SK-N-SH treated with all-trans-retinoic acid at 6 μM for 48 hours (cell line): Measurements from ENCODE around the gene GARNL3.

ENCODE experiments used
- ATAC-seq: fragments of 200-7000 bp; cut with Tn5 transposase; 3 replicates; pipeline ENCODE4 v1.9.1; 2020; ENCODE audit warnings: mild to moderate bottlenecking, moderate library complexity
- ARNTL ChIP-seq: fragments of 450-650 bp; formaldehyde crosslinking; IDR thresholded peaks from 2 replicates; pipeline ENCODE4 v1.5.0; 2020; ENCODE audit warnings: low read depth, mild to moderate bottlenecking, moderate library complexity, borderline replicate concordance
- CREB5 ChIP-seq: fragments of 250-450 bp; sonication (Bioruptor Pico); IDR thresholded peaks from 2 replicates; pipeline ENCODE4 v1.5.1; 2020; ENCODE audit warnings: low read depth, mild to moderate bottlenecking, moderate library complexity
- CSDC2 ChIP-seq: fragments of 250-450 bp; sonication (Bioruptor Pico); IDR thresholded peaks from 2 replicates; pipeline ENCODE4 v1.5.0; 2020; ENCODE audit warnings: mild to moderate bottlenecking, moderate library complexity
- GLIS3 ChIP-seq: fragments of 250-450 bp; sonication (Bioruptor Pico); IDR thresholded peaks from 2 replicates; pipeline ENCODE4 v1.5.0; 2020; ENCODE audit warnings: mild to moderate bottlenecking, moderate library complexity
- ISL1 ChIP-seq: fragments of 250-450 bp; sonication (Bioruptor Pico); IDR thresholded peaks from 2 replicates; pipeline ENCODE4 v2.1.2; 2022; ENCODE audit warnings: mild to moderate bottlenecking, moderate library complexity
- OSR1 ChIP-seq: fragments of 250-450 bp; sonication (Bioruptor Pico); IDR thresholded peaks from 2 replicates; pipeline ENCODE4 v1.8.0; 2022; ENCODE audit warnings: moderate library complexity, mild to moderate bottlenecking, inconsistent platforms
- POU6F1 ChIP-seq: fragments of 250-450 bp; sonication (Bioruptor Pico); IDR thresholded peaks from 2 replicates; pipeline ENCODE4 v1.8.0; 2021; ENCODE audit warnings: low read depth, mild to moderate bottlenecking, moderate library complexity, borderline replicate concordance
- PPARA ChIP-seq: fragments of 250-450 bp; sonication (Bioruptor Pico); IDR thresholded peaks from 2 replicates; pipeline ENCODE4 v1.5.0; 2020; ENCODE audit warnings: mild to moderate bottlenecking, borderline replicate concordance
- RARB ChIP-seq: fragments of 250-450 bp; sonication (Bioruptor Pico); IDR thresholded peaks from 2 replicates; pipeline ENCODE4 v1.8.0; 2021; ENCODE audit warnings: mild to moderate bottlenecking, moderate library complexity
- TOX ChIP-seq: fragments of 250-450 bp; sonication (Bioruptor Pico); IDR thresholded peaks from 2 replicates; pipeline ENCODE4 v1.8.0; 2021; ENCODE audit warnings: mild to moderate bottlenecking, moderate library complexity, borderline replicate concordance
- TSHZ2 ChIP-seq: fragments of 250-450 bp; sonication (Bioruptor Pico); IDR thresholded peaks from 2 replicates; pipeline ENCODE4 v1.5.0; 2020; ENCODE audit warnings: mild to moderate bottlenecking, moderate library complexity
- ZC3H10 ChIP-seq: fragments of 250-450 bp; sonication (Bioruptor Pico); IDR thresholded peaks from 2 replicates; pipeline ENCODE4 v1.5.1; 2021; ENCODE audit warnings: mild to moderate bottlenecking, moderate library complexity
- ZFP3 ChIP-seq: fragments of 250-450 bp; sonication (Bioruptor Pico); IDR thresholded peaks from 2 replicates; pipeline ENCODE4 v1.5.0; 2020; ENCODE audit warnings: mild to moderate bottlenecking, moderate library complexity
- ZNF70 ChIP-seq: fragments of 450-650 bp; formaldehyde crosslinking; IDR thresholded peaks from 2 replicates; pipeline ENCODE4 v1.5.0; 2020; ENCODE audit warnings: mild to moderate bottlenecking, moderate library complexity
- ZNF8 ChIP-seq: fragments of 450-650 bp; formaldehyde crosslinking; IDR thresholded peaks from 2 replicates; pipeline ENCODE4 v1.5.0; 2020; ENCODE audit warnings: mild to moderate bottlenecking, moderate library complexity

Gene GARNL3

GRCh38 chr9:127422133-127422782 lies 157.7 kb downstream of the GARNL3 start:
- no peak for TF ChIP-seq ZFP3 (CRISPR knock-in tag)
- no peak for ATAC-seq

- TF ChIP-seq PPARA (no peak), POU6F1 (CRISPR knock-in tag) (no peak), GLIS3 (no peak), ZC3H10 (no peak), TSHZ2 (CRISPR knock-in tag) (no peak), TOX (no peak)
Observed at GRCh38 chr9:127422787-127423186, 158.2 kb downstream of the GARNL3 start.

GRCh38 chr9:127423476-127423933 lies 158.9 kb downstream of the GARNL3 start:
- TF ChIP-seq RARB (CRISPR knock-in tag), result no peak
- TF ChIP-seq, all 23 proteins: peak for 0
- ATAC-seq, result peak; percentile 54

More at GRCh38 chr9:127422787-127423186, 158.2 kb downstream of the GARNL3 start:
- ATAC-seq, result no peak

- ATAC-seq, result peak; percentile 92
- peak; percentile 64 for TF ChIP-seq ZNF8 (CRISPR knock-in tag)
- TF ChIP-seq RARB (CRISPR knock-in tag), result no peak
- no peak for TF ChIP-seq TOX
- 0 out of 2 replicates have a peak, but pooled peaks have one; percentile 34 for TF ChIP-seq TSHZ2 (CRISPR knock-in tag)
- 0 out of 2 replicates have a peak, but pooled peaks have one; percentile 17 for TF ChIP-seq ZFP3 (CRISPR knock-in tag)
- TF ChIP-seq OSR1, result no peak
- no peak for TF ChIP-seq ARNTL (CRISPR knock-in tag)
- TF ChIP-seq ISL1 (CRISPR knock-in tag), result no peak
- TF ChIP-seq, all 23 proteins: peak for 3
Observed at GRCh38 chr9:127423934-127424675, 159.5 kb downstream of the GARNL3 start, which contains the start of gene ZNF79. Gene ZNF79 (plus strand): TSS chr9:127424382. CDS start chr9:127424788, 406 bp downstream.

GRCh38 chr9:127424676-127424999 lies 160.1 kb downstream of the GARNL3 start:
- peak; percentile 48 for ATAC-seq
- TF ChIP-seq ZC3H10, result no peak
- TF ChIP-seq CSDC2, result no peak
- TF ChIP-seq CREB5 (CRISPR knock-in tag), result no peak
- TF ChIP-seq TSHZ2 (CRISPR knock-in tag), result no peak
- no peak for TF ChIP-seq ZNF70 (CRISPR knock-in tag)
- TF ChIP-seq, all 23 proteins: peak for 0
